Measurements from ENCODE around the gene TMEM37.

DNA sequence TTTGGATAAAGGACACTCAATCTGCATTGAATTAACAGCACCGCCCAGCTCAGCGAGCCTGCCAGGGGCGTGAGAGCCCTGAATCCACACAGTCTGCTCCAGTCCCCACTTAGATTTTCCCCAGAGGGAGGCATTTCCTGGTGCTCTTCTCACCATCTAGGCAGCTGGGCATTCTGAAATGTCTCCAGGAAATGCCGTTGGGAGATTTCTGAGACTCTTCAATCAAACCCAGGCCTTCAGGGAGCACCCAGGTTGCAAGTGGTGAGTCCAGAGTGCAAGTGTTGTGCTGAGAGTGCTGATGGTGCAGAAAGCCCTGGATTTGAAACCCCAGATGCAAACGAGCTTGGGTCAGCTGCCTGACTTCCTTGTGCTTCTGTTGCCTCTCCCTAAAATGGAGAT is 23.4 kb upstream of the TMEM37 start:
- TF ChIP-seq, protein P1, sequence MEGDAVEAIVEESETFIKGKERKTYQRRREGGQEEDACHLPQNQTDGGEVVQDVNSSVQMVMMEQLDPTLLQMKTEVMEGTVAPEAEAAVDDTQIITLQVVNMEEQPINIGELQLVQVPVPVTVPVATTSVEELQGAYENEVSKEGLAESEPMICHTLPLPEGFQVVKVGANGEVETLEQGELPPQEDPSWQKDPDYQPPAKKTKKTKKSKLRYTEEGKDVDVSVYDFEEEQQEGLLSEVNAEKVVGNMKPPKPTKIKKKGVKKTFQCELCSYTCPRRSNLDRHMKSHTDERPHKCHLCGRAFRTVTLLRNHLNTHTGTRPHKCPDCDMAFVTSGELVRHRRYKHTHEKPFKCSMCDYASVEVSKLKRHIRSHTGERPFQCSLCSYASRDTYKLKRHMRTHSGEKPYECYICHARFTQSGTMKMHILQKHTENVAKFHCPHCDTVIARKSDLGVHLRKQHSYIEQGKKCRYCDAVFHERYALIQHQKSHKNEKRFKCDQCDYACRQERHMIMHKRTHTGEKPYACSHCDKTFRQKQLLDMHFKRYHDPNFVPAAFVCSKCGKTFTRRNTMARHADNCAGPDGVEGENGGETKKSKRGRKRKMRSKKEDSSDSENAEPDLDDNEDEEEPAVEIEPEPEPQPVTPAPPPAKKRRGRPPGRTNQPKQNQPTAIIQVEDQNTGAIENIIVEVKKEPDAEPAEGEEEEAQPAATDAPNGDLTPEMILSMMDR (IDR thresholded peaks at IDR 0.05; ENCODE audit: borderline replicate concordance, extremely low read depth, low read length, poor library complexity, severe bottlenecking): no peak
- no peak for TF ChIP-seq EZH2 (IDR thresholded peaks at IDR 0.05; ENCODE audit: borderline replicate concordance, low read depth, low read length, severe bottlenecking)

Measured in DND-41 (cell line).